SK-N-MC (cell line): ENCODE data around the gene TRIP12.

Source experiments
- EZH2 ChIP-seq: fragments of 200-600 bp; sonication (generic); IDR thresholded peaks from one replicate; pipeline ENCODE4 v1.6.1; 2017; ENCODE audit warnings: antibody characterized with exemption
- POLR2AphosphoS5 ChIP-seq: IDR thresholded peaks from 2 replicates; pipeline ENCODE4 v1.6.1; 2012; ENCODE audit warnings: mild to moderate bottlenecking, low read depth, low read length, borderline replicate concordance

DNA sequence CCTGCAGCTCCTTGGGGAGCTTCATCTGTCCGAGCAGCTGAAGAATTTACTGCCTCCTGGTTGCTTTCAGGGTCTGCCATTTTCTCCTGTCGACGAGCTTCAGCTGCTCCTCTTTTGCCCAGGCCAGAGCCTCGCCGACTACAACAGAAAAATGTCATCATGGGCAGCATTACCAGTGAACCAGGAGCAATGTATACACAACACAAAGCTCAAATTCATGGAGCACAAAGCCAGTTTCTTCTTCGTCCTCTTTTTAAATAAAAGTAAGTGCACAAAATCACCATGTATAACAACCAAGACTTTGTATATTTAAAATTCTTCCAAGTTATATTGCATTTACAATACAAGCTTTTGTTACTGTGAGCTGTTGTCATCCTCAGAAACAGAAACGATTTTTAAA is 85.0 kb downstream of the TRIP12 start:
- TF ChIP-seq EZH2 (no peak), POLR2AphosphoS5 (no peak)
